Measurements from ENCODE around the gene CERCAM.

CERCAM gene

GRCh38 chr9:128390150-128390812 lies 30.4 kb upstream of the CERCAM start:
- no peak overlapping the region for H3K27ac ChIP-seq
- H3K4me3 ChIP-seq (ENCODE audit: low read depth, low read length) = no peak overlapping the region
- H3K79me2 ChIP-seq = no peaks in the 10 kb centered on the region
- no peaks in the 10 kb centered on the region for H3K4me1 ChIP-seq
- no peak for TF ChIP-seq CTCF (IDR thresholded peaks at IDR 0.05)
- H3K27me3 ChIP-seq (ENCODE audit: control insufficient read depth, insufficient read depth, low read length) = no peaks in the 10 kb centered on the region
- H3K4me2 ChIP-seq (ENCODE audit: low read length) = no peak overlapping the region
- no peak overlapping the region for H3K9ac ChIP-seq
- H3K36me3 ChIP-seq (ENCODE audit: control insufficient read depth, insufficient read depth, low read length) = no peaks in the 10 kb centered on the region
- H3K9me3 ChIP-seq (ENCODE audit: control insufficient read depth, low read length) = no peaks in the 10 kb centered on the region
- H2AFZ ChIP-seq = no peak overlapping the region

DNA sequence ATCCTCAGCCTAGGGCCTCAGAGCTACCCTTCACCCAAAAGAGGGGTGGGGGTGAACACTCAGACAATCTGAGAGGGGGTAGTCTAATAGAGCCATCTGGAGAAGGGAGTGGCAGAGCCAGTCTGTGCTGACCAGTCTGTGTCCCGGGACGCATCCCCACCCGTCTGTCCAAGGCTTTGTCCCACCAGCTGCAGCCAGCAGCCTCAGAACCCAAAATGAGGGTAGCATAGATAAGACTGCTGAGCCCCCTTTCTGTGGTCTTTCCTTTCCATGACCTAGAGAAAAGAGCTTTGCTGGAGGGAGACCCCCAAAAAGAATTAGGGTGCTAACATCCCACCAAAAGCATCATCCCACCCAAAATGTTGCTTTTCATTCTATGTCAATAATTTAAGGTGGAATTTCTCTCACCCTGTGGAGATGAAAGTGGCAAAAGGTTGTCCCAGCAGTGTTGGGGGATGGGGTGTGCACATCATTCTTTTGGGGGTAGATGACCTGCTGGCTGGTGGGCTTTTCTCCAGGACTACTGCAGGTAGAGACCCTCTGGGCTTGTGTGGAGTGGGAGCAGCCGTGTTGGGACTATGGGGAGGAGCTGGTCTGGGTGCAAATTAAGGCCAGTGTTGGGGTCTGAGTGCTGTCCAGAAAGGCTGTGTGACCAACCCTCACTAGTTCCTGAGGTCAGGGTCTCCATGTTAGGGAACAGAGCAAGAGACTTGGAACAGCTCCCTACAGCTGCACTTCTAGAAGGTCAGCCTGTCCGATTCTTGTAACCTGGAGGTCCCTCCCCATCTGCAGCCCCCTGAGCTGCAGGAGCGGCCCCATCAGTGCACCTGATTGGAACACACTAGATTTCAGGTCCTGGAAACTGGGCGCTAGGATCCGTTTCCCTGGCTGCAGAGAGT lies 29.6 kb upstream of the CERCAM start:
- no peaks in the 10 kb centered on the region for H3K9me3 ChIP-seq (ENCODE audit: control insufficient read depth, low read length)
- TF ChIP-seq CTCF (IDR thresholded peaks at IDR 0.05) = no peak
- no peaks in the 10 kb centered on the region for H3K4me1 ChIP-seq
- H3K4me3 ChIP-seq (ENCODE audit: low read depth, low read length) = no peak overlapping the region
- H3K9ac ChIP-seq = no peak overlapping the region
- H3K4me2 ChIP-seq (ENCODE audit: low read length) = no peak overlapping the region
- no peaks in the 10 kb centered on the region for H3K36me3 ChIP-seq (ENCODE audit: control insufficient read depth, insufficient read depth, low read length)
- no peak overlapping the region for H2AFZ ChIP-seq
- H3K27ac ChIP-seq = no peak overlapping the region
- H3K27me3 ChIP-seq (ENCODE audit: control insufficient read depth, insufficient read depth, low read length) = no peaks in the 10 kb centered on the region
- H3K79me2 ChIP-seq = no peaks in the 10 kb centered on the region

DNA sequence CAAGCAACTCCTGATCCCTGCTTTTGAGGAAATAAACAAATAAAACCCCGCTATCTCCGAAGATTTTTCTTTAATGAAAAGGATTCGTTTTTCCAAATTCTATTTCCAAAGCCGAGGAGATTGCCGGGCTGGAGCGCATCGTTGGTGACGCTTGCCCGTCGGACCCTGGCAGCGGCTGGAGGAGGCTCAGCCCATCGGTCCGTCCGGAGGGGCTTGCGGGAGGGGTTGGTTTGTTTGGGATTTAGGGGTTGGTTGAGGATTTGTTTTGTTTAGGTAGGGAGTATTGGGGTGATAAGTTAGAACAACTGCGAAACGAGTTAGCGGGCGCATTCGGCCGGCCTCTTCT lies 28.7 kb upstream of the CERCAM start:
- Histone ChIP-seq H3K4me2 (ENCODE audit: low read length) (no peak overlapping the region), H2AFZ (no peak overlapping the region), H3K36me3 (ENCODE audit: control insufficient read depth, insufficient read depth, low read length) (no peaks in the 10 kb centered on the region), H3K79me2 (no peaks in the 10 kb centered on the region), H3K4me3 (ENCODE audit: low read depth, low read length) (no peak overlapping the region), H3K27me3 (ENCODE audit: control insufficient read depth, insufficient read depth, low read length) (no peaks in the 10 kb centered on the region), H3K9me3 (ENCODE audit: control insufficient read depth, low read length) (no peaks in the 10 kb centered on the region), H3K9ac (no peak overlapping the region), H3K27ac (no peak overlapping the region), H3K4me1 (no peaks in the 10 kb centered on the region)
- TF ChIP-seq CTCF (IDR thresholded peaks at IDR 0.05) = no peak

- Histone ChIP-seq H3K36me3 (ENCODE audit: control insufficient read depth, insufficient read depth, low read length) (no peaks in the 10 kb centered on the region), H3K9ac (no peak overlapping the region), H3K4me2 (ENCODE audit: low read length) (no peak overlapping the region), H3K79me2 (no peaks in the 10 kb centered on the region), H3K4me1 (no peaks in the 10 kb centered on the region), H3K27ac (no peak overlapping the region), H2AFZ (no peak overlapping the region), H3K4me3 (ENCODE audit: low read depth, low read length) (no peak overlapping the region), H3K27me3 (ENCODE audit: control insufficient read depth, insufficient read depth, low read length) (no peaks in the 10 kb centered on the region), H3K9me3 (ENCODE audit: control insufficient read depth, low read length) (no peaks in the 10 kb centered on the region)
- no peak for TF ChIP-seq CTCF (IDR thresholded peaks at IDR 0.05)
Observed at GRCh38 chr9:128392302-128393144, 28.1 kb upstream of the CERCAM start.
